ENCODE measurements around the gene AFMID. TPM values are rescaled to one million over a fixed set of nuclear protein-coding genes. Genes with fewer than 3 reads are reported as not detected.

The AFMID gene
- total and polyA plus RNA-seq, 2 of the 8 experiments (the other 6 are each of a cell fraction or from before 2014, with no cell fraction given): 49.0 to 53.0 TPM

DNA sequence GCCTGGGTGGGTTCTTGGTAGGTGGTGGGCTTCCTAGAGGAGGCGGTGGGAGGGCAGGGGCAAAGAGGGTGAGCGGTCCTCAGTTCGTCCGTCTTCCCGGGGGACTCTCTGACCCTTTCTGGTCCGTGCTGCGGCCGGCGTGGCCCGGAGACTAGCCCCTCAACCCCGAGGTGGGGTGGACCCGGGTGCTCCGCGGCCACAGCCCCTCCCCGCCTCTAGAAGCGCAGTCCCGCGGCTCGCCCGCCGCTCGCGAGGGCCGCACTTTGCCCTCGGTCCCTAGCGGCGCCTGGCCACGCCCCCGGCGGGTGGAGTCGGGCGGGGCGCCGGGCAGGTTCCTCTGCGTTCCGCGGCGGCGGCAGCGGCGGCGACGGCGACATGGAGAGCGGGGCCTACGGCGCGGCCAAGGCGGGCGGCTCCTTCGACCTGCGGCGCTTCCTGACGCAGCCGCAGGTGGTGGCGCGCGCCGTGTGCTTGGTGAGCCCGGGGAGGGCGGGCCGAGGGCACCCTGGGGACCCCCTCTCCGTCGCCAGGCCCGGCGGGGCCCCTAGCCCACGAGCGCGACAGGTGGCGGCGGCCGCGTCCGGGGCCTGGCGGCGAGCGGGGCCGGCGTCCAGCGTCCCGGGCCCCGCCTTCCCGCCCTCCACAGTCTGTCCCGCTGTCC lies 18.8 kb upstream of the AFMID start, which contains the start of gene SYNGR2 (continued):
- TF ChIP-seq, protein P1, sequence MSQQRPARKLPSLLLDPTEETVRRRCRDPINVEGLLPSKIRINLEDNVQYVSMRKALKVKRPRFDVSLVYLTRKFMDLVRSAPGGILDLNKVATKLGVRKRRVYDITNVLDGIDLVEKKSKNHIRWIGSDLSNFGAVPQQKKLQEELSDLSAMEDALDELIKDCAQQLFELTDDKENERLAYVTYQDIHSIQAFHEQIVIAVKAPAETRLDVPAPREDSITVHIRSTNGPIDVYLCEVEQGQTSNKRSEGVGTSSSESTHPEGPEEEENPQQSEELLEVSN (IDR thresholded peaks at IDR 0.05): no peak
- no peak for TF ChIP-seq NANOG (IDR thresholded peaks at IDR 0.05; ENCODE audit: insufficient read depth, low read depth, low read length, poor library complexity, severe bottlenecking)
- peak; percentile 32; the same call in 1 of the 2 replicates for TF ChIP-seq TBP (IDR thresholded peaks at IDR 0.05; ENCODE audit: low read depth, low read length)
- no peak for TF ChIP-seq RXRA (IDR thresholded peaks at IDR 0.05; ENCODE audit: insufficient read depth, low read depth, low read length)
- TF ChIP-seq EGR1 (IDR thresholded peaks at IDR 0.05; ENCODE audit: borderline replicate concordance, low read depth, low read length): peak; percentile 26; the same call in 1 of the 2 replicates
- TF ChIP-seq, protein P2, sequence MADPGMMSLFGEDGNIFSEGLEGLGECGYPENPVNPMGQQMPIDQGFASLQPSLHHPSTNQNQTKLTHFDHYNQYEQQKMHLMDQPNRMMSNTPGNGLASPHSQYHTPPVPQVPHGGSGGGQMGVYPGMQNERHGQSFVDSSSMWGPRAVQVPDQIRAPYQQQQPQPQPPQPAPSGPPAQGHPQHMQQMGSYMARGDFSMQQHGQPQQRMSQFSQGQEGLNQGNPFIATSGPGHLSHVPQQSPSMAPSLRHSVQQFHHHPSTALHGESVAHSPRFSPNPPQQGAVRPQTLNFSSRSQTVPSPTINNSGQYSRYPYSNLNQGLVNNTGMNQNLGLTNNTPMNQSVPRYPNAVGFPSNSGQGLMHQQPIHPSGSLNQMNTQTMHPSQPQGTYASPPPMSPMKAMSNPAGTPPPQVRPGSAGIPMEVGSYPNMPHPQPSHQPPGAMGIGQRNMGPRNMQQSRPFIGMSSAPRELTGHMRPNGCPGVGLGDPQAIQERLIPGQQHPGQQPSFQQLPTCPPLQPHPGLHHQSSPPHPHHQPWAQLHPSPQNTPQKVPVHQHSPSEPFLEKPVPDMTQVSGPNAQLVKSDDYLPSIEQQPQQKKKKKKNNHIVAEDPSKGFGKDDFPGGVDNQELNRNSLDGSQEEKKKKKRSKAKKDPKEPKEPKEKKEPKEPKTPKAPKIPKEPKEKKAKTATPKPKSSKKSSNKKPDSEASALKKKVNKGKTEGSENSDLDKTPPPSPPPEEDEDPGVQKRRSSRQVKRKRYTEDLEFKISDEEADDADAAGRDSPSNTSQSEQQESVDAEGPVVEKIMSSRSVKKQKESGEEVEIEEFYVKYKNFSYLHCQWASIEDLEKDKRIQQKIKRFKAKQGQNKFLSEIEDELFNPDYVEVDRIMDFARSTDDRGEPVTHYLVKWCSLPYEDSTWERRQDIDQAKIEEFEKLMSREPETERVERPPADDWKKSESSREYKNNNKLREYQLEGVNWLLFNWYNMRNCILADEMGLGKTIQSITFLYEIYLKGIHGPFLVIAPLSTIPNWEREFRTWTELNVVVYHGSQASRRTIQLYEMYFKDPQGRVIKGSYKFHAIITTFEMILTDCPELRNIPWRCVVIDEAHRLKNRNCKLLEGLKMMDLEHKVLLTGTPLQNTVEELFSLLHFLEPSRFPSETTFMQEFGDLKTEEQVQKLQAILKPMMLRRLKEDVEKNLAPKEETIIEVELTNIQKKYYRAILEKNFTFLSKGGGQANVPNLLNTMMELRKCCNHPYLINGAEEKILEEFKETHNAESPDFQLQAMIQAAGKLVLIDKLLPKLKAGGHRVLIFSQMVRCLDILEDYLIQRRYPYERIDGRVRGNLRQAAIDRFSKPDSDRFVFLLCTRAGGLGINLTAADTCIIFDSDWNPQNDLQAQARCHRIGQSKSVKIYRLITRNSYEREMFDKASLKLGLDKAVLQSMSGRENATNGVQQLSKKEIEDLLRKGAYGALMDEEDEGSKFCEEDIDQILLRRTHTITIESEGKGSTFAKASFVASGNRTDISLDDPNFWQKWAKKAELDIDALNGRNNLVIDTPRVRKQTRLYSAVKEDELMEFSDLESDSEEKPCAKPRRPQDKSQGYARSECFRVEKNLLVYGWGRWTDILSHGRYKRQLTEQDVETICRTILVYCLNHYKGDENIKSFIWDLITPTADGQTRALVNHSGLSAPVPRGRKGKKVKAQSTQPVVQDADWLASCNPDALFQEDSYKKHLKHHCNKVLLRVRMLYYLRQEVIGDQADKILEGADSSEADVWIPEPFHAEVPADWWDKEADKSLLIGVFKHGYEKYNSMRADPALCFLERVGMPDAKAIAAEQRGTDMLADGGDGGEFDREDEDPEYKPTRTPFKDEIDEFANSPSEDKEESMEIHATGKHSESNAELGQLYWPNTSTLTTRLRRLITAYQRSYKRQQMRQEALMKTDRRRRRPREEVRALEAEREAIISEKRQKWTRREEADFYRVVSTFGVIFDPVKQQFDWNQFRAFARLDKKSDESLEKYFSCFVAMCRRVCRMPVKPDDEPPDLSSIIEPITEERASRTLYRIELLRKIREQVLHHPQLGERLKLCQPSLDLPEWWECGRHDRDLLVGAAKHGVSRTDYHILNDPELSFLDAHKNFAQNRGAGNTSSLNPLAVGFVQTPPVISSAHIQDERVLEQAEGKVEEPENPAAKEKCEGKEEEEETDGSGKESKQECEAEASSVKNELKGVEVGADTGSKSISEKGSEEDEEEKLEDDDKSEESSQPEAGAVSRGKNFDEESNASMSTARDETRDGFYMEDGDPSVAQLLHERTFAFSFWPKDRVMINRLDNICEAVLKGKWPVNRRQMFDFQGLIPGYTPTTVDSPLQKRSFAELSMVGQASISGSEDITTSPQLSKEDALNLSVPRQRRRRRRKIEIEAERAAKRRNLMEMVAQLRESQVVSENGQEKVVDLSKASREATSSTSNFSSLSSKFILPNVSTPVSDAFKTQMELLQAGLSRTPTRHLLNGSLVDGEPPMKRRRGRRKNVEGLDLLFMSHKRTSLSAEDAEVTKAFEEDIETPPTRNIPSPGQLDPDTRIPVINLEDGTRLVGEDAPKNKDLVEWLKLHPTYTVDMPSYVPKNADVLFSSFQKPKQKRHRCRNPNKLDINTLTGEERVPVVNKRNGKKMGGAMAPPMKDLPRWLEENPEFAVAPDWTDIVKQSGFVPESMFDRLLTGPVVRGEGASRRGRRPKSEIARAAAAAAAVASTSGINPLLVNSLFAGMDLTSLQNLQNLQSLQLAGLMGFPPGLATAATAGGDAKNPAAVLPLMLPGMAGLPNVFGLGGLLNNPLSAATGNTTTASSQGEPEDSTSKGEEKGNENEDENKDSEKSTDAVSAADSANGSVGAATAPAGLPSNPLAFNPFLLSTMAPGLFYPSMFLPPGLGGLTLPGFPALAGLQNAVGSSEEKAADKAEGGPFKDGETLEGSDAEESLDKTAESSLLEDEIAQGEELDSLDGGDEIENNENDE (IDR thresholded peaks at IDR 0.05; ENCODE audit: insufficient replicate concordance, low read length): no peak
- no peak for TF ChIP-seq SIRT6 (IDR thresholded peaks at IDR 0.05; ENCODE audit: low read length)
- TF ChIP-seq TAF1 (IDR thresholded peaks at IDR 0.05; ENCODE audit: low read depth, low read length): peak; percentile 50; the same call in 1 of the 2 replicates
- 0 out of 2 replicates have a peak, but pooled peaks have one; percentile 31 for TF ChIP-seq RBBP5 (IDR thresholded peaks at IDR 0.05; ENCODE audit: borderline replicate concordance, low read depth, low read length)
- peak; percentile 47; the same call in 1 of the 2 replicates for TF ChIP-seq YY1 (IDR thresholded peaks at IDR 0.05; ENCODE audit: low read depth, low read length)

All from H1 (cell line).